GM13976 (cell line): ENCODE measurements around the gene NAB1.

ENCODE experiments used
- DNase-seq: peaks from one replicate; pipeline ENCODE4 v3.0.0; 2012; ENCODE audit warnings: low spot score
- CTCF ChIP-seq: IDR thresholded peaks from 2 replicates; pipeline ENCODE4 v1.5.1; 2012; ENCODE audit warnings: borderline replicate concordance, mild to moderate bottlenecking; ENCODE audit not compliant: insufficient read depth; ENCODE audit errors: extremely low read depth, missing control alignments, control extremely low read depth
- in situ Hi-C: fragments of 300-500 bp; cut with MboI; formaldehyde crosslinking; loops from one replicate; pipeline ENCODE4 v1.12.0; 2022; ENCODE audit warnings: low sequenced_read_pairs, mixed read lengths, inconsistent platforms; ENCODE audit not compliant: unreplicated experiment

The NAB1 gene

GRCh38 chr2:190677255-190677654 is 28.4 kb downstream of the NAB1 start:
- in situ Hi-C loops = no loop called here
- DNase-seq = no peak
- TF ChIP-seq CTCF = no peak

- in situ Hi-C loops = no loop called here
- no peak for DNase-seq
- TF ChIP-seq CTCF = no peak
These were observed 29.7 kb downstream of the NAB1 start for GRCh38 chr2:190678444-190679162.

- TF ChIP-seq CTCF = no peak
- in situ Hi-C loops = no loop called here
- no peak for DNase-seq
These were observed 30.5 kb downstream of the NAB1 start for GRCh38 chr2:190679391-190679790.

GRCh38 chr2:190679813-190680591 is 31.1 kb downstream of the NAB1 start:
- peak; percentile 72 for TF ChIP-seq CTCF
- DNase-seq = no peak
- in situ Hi-C loops = no loop called here

- in situ Hi-C loops = no loop called here
- no peak for DNase-seq
- no peak for TF ChIP-seq CTCF
These were observed 33.3 kb downstream of the NAB1 start for GRCh38 chr2:190682168-190682567.

GRCh38 chr2:190683802-190684201 is 34.9 kb downstream of the NAB1 start:
- no peak for DNase-seq
- in situ Hi-C loops = no loop called here

More at GRCh38 chr2:190683802-190684201, 34.9 kb downstream of the NAB1 start:
- no peak for TF ChIP-seq CTCF
